Activated B cell treated with CpG ODN at 0.5 μM for 24 hours (primary cell): Measurements from ENCODE around the gene GNGT1. TPM values are rescaled to one million over a fixed set of nuclear protein-coding genes. Genes with fewer than 3 reads are reported as not detected.

Experiments
- ATAC-seq: fragments of 200-7000 bp; cut with Tn5 transposase; one replicate; pipeline ENCODE4 v1.10.0; 2021; ENCODE audit warnings: low read depth, mild to moderate bottlenecking, moderate library complexity
- CTCF ChIA-PET: fragments of 350-600 bp; sonication (Branson Sonifier 250); formaldehyde crosslinking; loops from one replicate; lab custom pipeline; 2021; ENCODE audit warnings: antibody characterized with exemption; lab: Charles Lee
- POLR2A ChIA-PET: fragments of 350-600 bp; sonication (Branson Sonifier 250); formaldehyde crosslinking; loops from one replicate; lab custom pipeline; 2021; ENCODE audit warnings: antibody characterized with exemption; lab: Charles Lee
- DNase-seq: peaks from one replicate; pipeline ENCODE4 v3.0.0; 2022
- H3K27ac Mint-ChIP-seq: one replicate; pipeline ENCODE4 v1.8.0; 2020; ENCODE audit warnings: mixed read lengths
- H3K27me3 Mint-ChIP-seq: one replicate; pipeline ENCODE4 v1.8.0; 2021; ENCODE audit warnings: mixed read lengths
- H3K36me3 Mint-ChIP-seq: one replicate; pipeline ENCODE4 v1.8.0; 2021; ENCODE audit warnings: low read depth, mixed read lengths
- H3K4me1 Mint-ChIP-seq: one replicate; pipeline ENCODE4 v1.8.0; 2021; ENCODE audit warnings: mixed read lengths
- H3K4me3 Mint-ChIP-seq: one replicate; pipeline ENCODE4 v1.8.0; 2020; ENCODE audit warnings: mild to moderate bottlenecking, mixed read lengths
- H3K9me3 Mint-ChIP-seq: one replicate; pipeline ENCODE4 v1.8.0; 2020; ENCODE audit warnings: mixed read lengths
- CTCF ChIP-seq: fragments of 200-600 bp; IDR thresholded peaks from one replicate; pipeline ENCODE4 v1.8.0; 2022; ENCODE audit warnings: antibody characterized with exemption, mild to moderate bottlenecking
- intact Hi-C: fragments of 100-400 bp; cut with micrococcal nuclease; formaldehyde crosslinking; loops from one replicate; pipeline ENCODE4 v1.15.1; 2024
- total RNA-seq: library from RNA; stranded (reverse); gene quantifications from 2 replicates; pipeline ENCODE4 v1.2.3, GENCODE V29; 2022

The GNGT1 gene
- total RNA-seq, 1 donor from 2014 or later = not detected

- POLR2A ChIA-PET = interaction anchor here (0.7 to 1.5 kb wide), 2 partner anchors 129 to 1186 kb away, joined by 5 read pairs; no protein-coding TSS in a partner anchor
- TF ChIP-seq CTCF = no peak
- H3K36me3 Mint-ChIP-seq = peaks cover 1% of the 10 kb centered on the region
- peak within 1 kb of the TSS; percentile 46 for H3K27ac Mint-ChIP-seq
- CTCF ChIA-PET = interaction anchor here (0.8 to 1.7 kb wide), 6 partner anchors 14 to 354 kb away, joined by 3 to 7 read pairs (median 4); no protein-coding TSS in a partner anchor
- peak; percentile 42 for DNase-seq
- H3K27me3 Mint-ChIP-seq = peaks cover 6% of the 10 kb centered on the region
- intact Hi-C loops = loop anchor here (5.0 kb wide), 2 partner anchors 80 to 165 kb away; partner anchors contain the start of gene BET1
- H3K4me3 Mint-ChIP-seq = peak within 1 kb of the TSS; percentile 88
- H3K9me3 Mint-ChIP-seq = no peaks in the 10 kb centered on the region
- H3K4me1 Mint-ChIP-seq = peaks cover 25% of the 10 kb centered on the region
- peak; percentile 80 for ATAC-seq
Observed at GRCh38 chr7:93921607-93922566, 15.5 kb downstream of the GNGT1 start, which contains the start of gene GNG11. Gene GNG11 (plus strand): TSS chr7:93921735. CDS start chr7:93922138, 403 bp downstream.

- no peak for TF ChIP-seq CTCF
- H3K4me1 Mint-ChIP-seq = peaks cover 25% of the 10 kb centered on the region
- ATAC-seq = peak; percentile 37
- ChIA-PET POLR2A (no interaction called here), CTCF (no interaction called here)
- peaks cover 1% of the 10 kb centered on the region for H3K36me3 Mint-ChIP-seq
- H3K27ac Mint-ChIP-seq = no peak overlapping the region
- H3K9me3 Mint-ChIP-seq = no peaks in the 10 kb centered on the region
- no peak for DNase-seq
- peak overlapping the region; percentile 60 for H3K4me3 Mint-ChIP-seq
- intact Hi-C loops = loop anchor here (5.0 kb wide), 2 partner anchors 79 to 164 kb away; partner anchors contain the start of gene BET1
- peaks cover 2% of the 10 kb centered on the region for H3K27me3 Mint-ChIP-seq
Observed at GRCh38 chr7:93923296-93923695, 16.9 kb downstream of the GNGT1 start.

GRCh38 chr7:93923942-93924341 lies 17.6 kb downstream of the GNGT1 start:
- peaks cover 25% of the 10 kb centered on the region for H3K4me1 Mint-ChIP-seq
- peaks cover 2% of the 10 kb centered on the region for H3K27me3 Mint-ChIP-seq
- TF ChIP-seq CTCF = no peak
- POLR2A ChIA-PET = no interaction called here
- no peaks in the 10 kb centered on the region for H3K9me3 Mint-ChIP-seq
- ATAC-seq = no peak
- no peak for DNase-seq
- intact Hi-C loops = loop anchor here (5.0 kb wide), 2 partner anchors 78 to 163 kb away; partner anchors contain the start of gene BET1
- H3K36me3 Mint-ChIP-seq = peaks cover 1% of the 10 kb centered on the region
- no peak overlapping the region for H3K27ac Mint-ChIP-seq
- H3K4me3 Mint-ChIP-seq = no peak overlapping the region
- CTCF ChIA-PET = no interaction called here

GRCh38 chr7:93926800-93927199 lies 20.4 kb downstream of the GNGT1 start:
- Mint-ChIP-seq H3K4me3 (no peak overlapping the region), H3K27ac (no peak overlapping the region), H3K27me3 (no peaks in the 10 kb centered on the region), H3K36me3 (peaks cover 1% of the 10 kb centered on the region), H3K4me1 (peaks cover 21% of the 10 kb centered on the region), H3K9me3 (no peaks in the 10 kb centered on the region)
- DNase-seq (no peak), ATAC-seq (no peak)
- ChIA-PET CTCF (no interaction called here), POLR2A (no interaction called here)
- TF ChIP-seq CTCF = no peak
- intact Hi-C loops = no loop called here

- no peak for DNase-seq
- POLR2A ChIA-PET = no interaction called here
- no peak for ATAC-seq
- H3K4me1 Mint-ChIP-seq = peaks cover 17% of the 10 kb centered on the region
- no peaks in the 10 kb centered on the region for H3K36me3 Mint-ChIP-seq
- intact Hi-C loops = no loop called here
- TF ChIP-seq CTCF = no peak
- H3K27ac Mint-ChIP-seq = no peak overlapping the region
- no peaks in the 10 kb centered on the region for H3K27me3 Mint-ChIP-seq
- no peak overlapping the region for H3K4me3 Mint-ChIP-seq
- no peaks in the 10 kb centered on the region for H3K9me3 Mint-ChIP-seq
- CTCF ChIA-PET = interaction anchor here (0.8 kb wide), 1 partner anchor 160 kb away, joined by 3 read pairs; no protein-coding TSS in a partner anchor
Observed at GRCh38 chr7:93927585-93927984, 21.2 kb downstream of the GNGT1 start.
